ENCODE results near the gene THSD7A.

Gene THSD7A

DNA sequence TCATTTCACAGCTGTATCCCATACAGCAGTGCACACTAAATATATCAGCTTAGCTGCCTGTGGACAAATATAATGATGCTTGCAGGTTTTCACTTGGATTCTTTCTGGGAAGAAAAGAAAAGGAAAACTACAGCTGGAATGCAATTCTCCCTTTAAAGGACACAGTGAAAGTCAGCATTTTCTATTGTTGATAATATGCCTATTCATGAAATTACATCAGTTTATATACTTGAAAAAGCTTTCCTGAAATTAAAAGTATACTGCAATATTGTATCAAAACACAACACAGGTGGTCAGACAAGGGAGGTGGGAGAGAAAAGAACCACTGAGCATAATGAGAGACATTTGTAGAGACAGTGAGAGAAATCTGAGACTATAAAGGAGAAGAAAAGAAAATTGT is 20.3 kb downstream of the THSD7A start:
- DNase-seq (ENCODE audit: extremely low read depth in 1 of 2, low read depth in 1 of 2) = no peak

GRCh38 chr7:11810043-11810625 is 21.9 kb downstream of the THSD7A start:
- DNase-seq (ENCODE audit: extremely low read depth in 1 of 2, low read depth in 1 of 2) = no peak

DNA sequence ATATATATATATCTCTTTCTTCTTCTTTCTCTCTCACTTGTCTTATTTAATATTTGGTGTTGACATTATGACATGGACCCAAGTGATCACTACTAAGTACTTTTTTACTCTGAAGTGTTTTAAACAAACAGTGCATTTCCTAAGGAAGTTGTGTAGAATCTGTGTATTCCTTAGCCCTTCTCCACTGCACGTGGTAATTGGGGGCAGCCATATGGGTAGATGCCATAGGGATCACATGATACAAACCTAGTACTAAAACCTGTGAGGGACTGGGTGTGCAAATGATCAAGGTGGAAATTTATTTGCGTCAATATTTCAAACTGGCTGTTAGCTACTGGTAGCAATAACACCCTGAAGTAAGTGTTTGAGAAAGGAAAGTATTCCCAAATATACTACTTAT is 25.0 kb downstream of the THSD7A start:
- no peak for DNase-seq (ENCODE audit: extremely low read depth in 1 of 2, low read depth in 1 of 2)

GRCh38 chr7:11804621-11805020 is 27.4 kb downstream of the THSD7A start:
- no peak for DNase-seq (ENCODE audit: extremely low read depth in 1 of 2, low read depth in 1 of 2)

GRCh38 chr7:11795231-11795630 is 36.8 kb downstream of the THSD7A start:
- DNase-seq (ENCODE audit: extremely low read depth in 1 of 2, low read depth in 1 of 2) = no peak

DNA sequence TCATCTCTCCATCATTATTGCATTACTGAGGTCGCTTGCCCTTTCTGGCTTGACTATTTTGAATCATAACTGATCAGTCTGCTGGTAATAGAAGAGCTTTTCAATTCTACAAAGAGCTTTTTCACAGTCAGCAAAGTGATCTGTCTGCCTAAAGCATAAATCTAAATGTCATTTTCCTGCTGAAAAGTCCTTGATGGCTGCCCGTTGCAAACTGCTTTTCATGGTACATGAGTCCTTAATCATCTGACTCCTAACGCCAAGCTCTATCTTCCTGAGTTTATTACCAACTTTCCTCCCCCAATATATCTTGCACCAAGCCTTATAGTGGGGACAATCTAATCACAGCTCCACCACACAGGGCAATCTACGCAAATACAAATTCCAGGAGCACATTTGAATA is 39.8 kb downstream of the THSD7A start:
- DNase-seq (ENCODE audit: extremely low read depth in 1 of 2, low read depth in 1 of 2) = no peak

DNA sequence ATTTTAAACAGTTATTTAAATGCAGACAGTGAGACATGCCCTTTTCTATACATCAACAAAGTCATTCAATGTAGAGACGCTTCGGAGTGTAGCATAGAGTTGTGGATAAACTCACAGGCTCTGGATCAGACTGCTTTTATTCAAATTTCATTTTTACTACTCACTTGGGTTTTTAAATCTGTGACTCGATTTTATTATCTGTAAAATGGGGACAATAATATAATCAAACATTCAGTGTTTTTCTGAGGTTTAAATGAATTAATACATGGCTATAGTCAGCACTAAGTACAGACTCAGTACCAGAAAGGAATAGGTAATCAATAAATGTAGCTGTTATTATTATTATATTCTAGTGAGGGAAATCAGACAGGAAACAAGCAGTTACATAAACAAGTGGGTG is 43.4 kb downstream of the THSD7A start:
- no peak for DNase-seq (ENCODE audit: extremely low read depth in 1 of 2, low read depth in 1 of 2)

- no peak for DNase-seq (ENCODE audit: extremely low read depth in 1 of 2, low read depth in 1 of 2)
Observed at GRCh38 chr7:11787534-11787933, 44.5 kb downstream of the THSD7A start.

DNA sequence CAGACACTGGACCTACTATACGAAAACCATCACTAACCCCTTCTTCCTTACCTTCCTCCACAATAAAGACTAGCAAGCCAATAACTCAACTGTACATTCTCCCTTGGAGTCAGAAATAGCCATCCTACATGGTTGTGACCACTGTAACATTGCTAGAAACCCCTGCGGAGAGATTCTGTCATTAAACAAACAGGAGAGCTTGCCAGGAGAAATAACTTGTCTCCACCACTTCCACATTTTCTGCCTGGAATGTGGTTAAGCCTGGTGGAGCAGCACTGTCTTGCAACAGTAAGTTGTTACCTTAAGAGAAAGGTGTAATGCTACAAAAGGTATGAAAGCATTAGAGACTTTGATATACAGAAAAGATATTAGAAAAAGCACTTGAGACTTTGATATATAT is 45.8 kb downstream of the THSD7A start:
- DNase-seq (ENCODE audit: extremely low read depth in 1 of 2, low read depth in 1 of 2) = no peak

- DNase-seq (ENCODE audit: extremely low read depth in 1 of 2, low read depth in 1 of 2) = no peak
Observed at GRCh38 chr7:11784769-11785536, 47.0 kb downstream of the THSD7A start.

GRCh38 chr7:11779864-11780674 is 51.9 kb downstream of the THSD7A start:
- DNase-seq (ENCODE audit: extremely low read depth in 1 of 2, low read depth in 1 of 2) = no peak

DNA sequence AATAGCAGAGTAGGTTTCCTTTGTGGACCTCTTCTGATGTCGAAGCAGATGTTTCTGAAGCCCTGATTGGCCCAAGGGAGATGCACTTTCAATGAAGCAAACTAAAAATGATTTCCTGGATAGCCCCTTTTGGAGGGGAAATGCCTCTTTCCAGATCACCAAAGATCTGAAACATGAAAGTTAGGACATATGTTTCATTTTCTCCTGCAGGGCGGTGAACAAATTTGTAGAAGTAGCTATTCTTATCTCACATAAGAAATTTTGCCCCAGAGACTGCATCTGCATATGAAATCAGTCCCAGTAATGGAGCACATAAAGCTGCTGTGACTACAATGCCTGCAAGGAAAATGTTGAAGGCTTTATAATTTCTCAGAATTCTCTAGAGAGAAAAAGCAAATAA is 56.0 kb downstream of the THSD7A start:
- DNase-seq (ENCODE audit: extremely low read depth in 1 of 2, low read depth in 1 of 2) = no peak

GRCh38 chr7:11775401-11775800 is 56.6 kb downstream of the THSD7A start:
- no peak for DNase-seq (ENCODE audit: extremely low read depth in 1 of 2, low read depth in 1 of 2)

- DNase-seq (ENCODE audit: extremely low read depth in 1 of 2, low read depth in 1 of 2) = no peak
Observed at GRCh38 chr7:11768263-11768662, 63.7 kb downstream of the THSD7A start.

- no peak for DNase-seq (ENCODE audit: extremely low read depth in 1 of 2, low read depth in 1 of 2)
Observed at GRCh38 chr7:11767148-11767547, 64.8 kb downstream of the THSD7A start.

- DNase-seq (ENCODE audit: extremely low read depth in 1 of 2, low read depth in 1 of 2) = no peak
Observed at GRCh38 chr7:11760372-11760771, 71.6 kb downstream of the THSD7A start.

DNA sequence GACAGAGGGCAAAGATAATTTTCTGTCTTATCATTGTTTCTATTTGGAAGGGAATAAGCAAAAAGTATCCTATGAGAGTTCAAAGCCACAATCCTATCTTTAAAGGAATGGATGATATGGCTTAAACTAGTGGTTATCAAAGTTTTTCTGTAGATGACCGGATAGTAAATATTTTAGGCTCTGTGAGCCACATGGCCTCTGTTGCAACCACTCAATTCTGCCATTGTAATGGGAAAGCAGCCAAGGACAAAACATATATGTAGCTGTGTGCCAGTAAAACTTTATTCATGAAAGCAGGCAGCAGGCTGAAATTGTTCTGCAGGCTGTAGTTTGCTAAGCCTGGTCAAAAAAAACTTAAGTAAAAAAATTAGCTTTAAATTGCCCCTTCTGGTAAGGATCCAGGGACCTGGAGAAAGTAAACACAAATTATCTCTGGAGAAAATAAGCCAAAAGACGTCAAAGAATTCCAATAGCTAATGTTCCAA is 73.3 kb downstream of the THSD7A start:
- DNase-seq (ENCODE audit: extremely low read depth in 1 of 2, low read depth in 1 of 2) = no peak

GRCh38 chr7:11757153-11757552 is 74.8 kb downstream of the THSD7A start:
- no peak for DNase-seq (ENCODE audit: extremely low read depth in 1 of 2, low read depth in 1 of 2)

- no peak for DNase-seq (ENCODE audit: extremely low read depth in 1 of 2, low read depth in 1 of 2)
Observed at GRCh38 chr7:11754933-11755332, 77.1 kb downstream of the THSD7A start.

DNA sequence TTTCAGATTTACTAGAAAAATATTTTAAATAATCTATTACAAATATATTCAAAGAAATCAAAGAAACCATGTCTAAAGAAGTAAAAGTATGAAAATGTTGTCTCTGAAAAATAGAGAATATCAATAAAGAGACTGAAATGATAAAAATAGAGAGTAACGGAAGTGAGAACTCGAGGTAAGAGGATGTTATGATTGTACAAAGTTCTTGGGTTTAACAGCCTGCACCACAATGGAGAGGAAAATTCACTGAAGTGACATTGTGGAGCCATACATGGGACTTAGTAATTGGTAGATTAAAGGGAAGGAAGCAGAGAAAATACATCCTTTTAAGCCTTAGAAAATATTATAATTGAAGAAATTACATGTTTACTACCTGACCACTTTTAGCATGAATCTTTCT is 77.9 kb downstream of the THSD7A start:
- DNase-seq (ENCODE audit: extremely low read depth in 1 of 2, low read depth in 1 of 2) = no peak

DNA sequence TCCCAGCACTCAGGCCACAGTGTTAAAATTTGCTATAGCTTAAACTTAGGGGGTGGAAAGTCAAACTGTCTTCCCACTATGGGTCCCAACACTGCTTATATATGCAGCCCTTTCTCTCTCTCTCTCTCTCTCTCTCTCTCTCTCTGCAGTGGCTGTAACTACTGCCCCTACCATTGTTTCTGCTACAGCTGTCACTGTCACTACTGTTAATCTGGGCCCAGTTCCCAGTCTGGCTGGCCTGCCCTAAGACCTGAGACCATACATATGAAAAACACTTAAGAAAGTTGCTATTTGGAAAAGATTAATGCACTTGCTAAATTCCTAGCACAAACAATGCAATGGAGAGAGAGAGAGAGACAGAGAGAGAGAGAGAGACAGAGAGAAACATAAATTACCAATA is 78.6 kb downstream of the THSD7A start:
- no peak for DNase-seq (ENCODE audit: extremely low read depth in 1 of 2, low read depth in 1 of 2)
